HL-60 (cell line): ENCODE measurements around the gene SULT2B1.

Source experiments
- DNase-seq, 2 experiments: peaks; one replicate each; pipeline ENCODE4 v3.0.0-alpha.2; 2010 to 2020; ENCODE audit warnings: low read depth in 1 of 2, low spot score in 1 of 2
- H3K27ac ChIP-seq: fragments of 250-450 bp; sonication (Bioruptor Pico); replicated peaks from 2 replicates; pipeline ENCODE4 v1.5.1; 2020; ENCODE audit warnings: mild to moderate bottlenecking, moderate library complexity
- H3K27me3 ChIP-seq: fragments of 250-450 bp; sonication (Bioruptor Pico); 2 replicates; pipeline ENCODE4 v1.5.1; 2021; ENCODE audit warnings: mild to moderate bottlenecking, moderate library complexity; ENCODE audit not compliant: insufficient read depth, poor library complexity, severe bottlenecking
- H3K4me3 ChIP-seq: replicated peaks from 2 replicates; pipeline ENCODE4 v1.5.1; 2011; ENCODE audit warnings: mild to moderate bottlenecking, control low read depth, low read length; ENCODE audit not compliant: insufficient read depth
- CTCF ChIP-seq: IDR thresholded peaks from one replicate; pipeline ENCODE4 v1.5.1; 2011; ENCODE audit warnings: low read length, control low read depth, inconsistent platforms; ENCODE audit not compliant: insufficient read depth
- GABPA ChIP-seq: IDR thresholded peaks from 2 replicates; pipeline ENCODE4 v1.6.1; 2012; ENCODE audit warnings: low read depth
- POLR2AphosphoS5 ChIP-seq: IDR thresholded peaks from 2 replicates; pipeline ENCODE4 v1.6.1; 2012; ENCODE audit warnings: low read depth
- REST ChIP-seq: IDR thresholded peaks from 2 replicates; pipeline ENCODE4 v1.6.1; 2012; ENCODE audit warnings: low read depth; ENCODE audit not compliant: insufficient replicate concordance
- SPI1 ChIP-seq: IDR thresholded peaks from 2 replicates; pipeline ENCODE4 v1.6.1; 2012; ENCODE audit warnings: low read depth, mild to moderate bottlenecking, borderline replicate concordance

Gene SULT2B1

GRCh38 chr19:48552406-48553322 lies 692 bp downstream of the SULT2B1 start:
- Histone ChIP-seq H3K27me3 (peaks cover 19% of the 10 kb centered on the region), H3K4me3 (no peak overlapping the region), H3K27ac (no peak overlapping the region)
- TF ChIP-seq GABPA (no peak), SPI1 (no peak), REST (no peak), POLR2AphosphoS5 (no peak), CTCF (no peak)
- no peak for DNase-seq

- H3K4me3 ChIP-seq = no peak overlapping the region
- no peak for DNase-seq
- TF ChIP-seq GABPA = no peak
- no peak for TF ChIP-seq REST
- TF ChIP-seq SPI1 = no peak
- no peak for TF ChIP-seq POLR2AphosphoS5
- no peak for TF ChIP-seq CTCF
- peaks cover 19% of the 10 kb centered on the region for H3K27me3 ChIP-seq
- no peak overlapping the region for H3K27ac ChIP-seq
Measured at GRCh38 chr19:48553676-48554384, 1.9 kb downstream of the SULT2B1 start.

GRCh38 chr19:48554385-48555091 lies 2.6 kb downstream of the SULT2B1 start:
- no peak for DNase-seq
- no peak for TF ChIP-seq SPI1
- no peak for TF ChIP-seq GABPA
- no peak for TF ChIP-seq CTCF
- TF ChIP-seq REST = no peak
- no peak for TF ChIP-seq POLR2AphosphoS5
- peaks cover 19% of the 10 kb centered on the region for H3K27me3 ChIP-seq

More at GRCh38 chr19:48554385-48555091, 2.6 kb downstream of the SULT2B1 start:
- Histone ChIP-seq H3K4me3 (no peak overlapping the region), H3K27ac (no peak overlapping the region)
